Uterus (tissue), 2 donors: ENCODE results near the gene MB.

Experiments used
- CTCF ChIP-seq, 4 experiments: fragments of 200-600 bp in 2 of 4; fragments of 450-650 bp in 2 of 4; sonication (generic) in 2 of 4; IDR thresholded peaks; one replicate each; pipeline ENCODE4 v1.5.1; 2016 to 2019; ENCODE audit warnings: antibody characterized with exemption in 4 of 4, mild to moderate bottlenecking in 2 of 4, moderate library complexity in 1 of 4
- POLR2A ChIP-seq, 2 donors: fragments of 450-650 bp; IDR thresholded peaks; one replicate each; pipeline ENCODE4 v1.6.1; 2016; ENCODE audit warnings: antibody characterized with exemption in 2 of 2, mild to moderate bottlenecking in 1 of 2, moderate library complexity in 1 of 2

- TF ChIP-seq CTCF (IDR thresholded peaks at IDR 0.05) = no peak
- no peak for TF ChIP-seq POLR2A (IDR thresholded peaks at IDR 0.05)
Observed at GRCh38 chr22:35569916-35570315, 47.2 kb downstream of the MB start.
